ENCODE measurements around the gene ARHGAP4. TPM values are rescaled to one million over a fixed set of nuclear protein-coding genes. Genes with fewer than 3 reads are reported as not detected.

ARHGAP4 gene
- total and polyA plus RNA-seq, 4 experiments from 2014 or later, result 65.4 to 330 (median 222) TPM

- CTCF ChIA-PET (ENCODE audit: partially characterized antibody), result no interaction called here
- Mint-ChIP-seq H3K27me3 (peaks cover 6 to 13% of the 10 kb centered on the region in 2 donors), H3K4me1 (peaks cover 4 to 20% (median 11%) of the 10 kb centered on the region in 4 donors), H3K27ac (peak overlapping the region in 3 of 7 donors; percentile 24 to 91 (median 68)), H3K4me3 (peak overlapping the region in 1 of 8 donors; percentile 11), H3K36me3 (no peaks in the 10 kb centered on the region), H3K9me3 (peaks cover 0 to 3% (median 0%) of the 10 kb centered on the region in 8 donors)
- no peak overlapping the region for H3K27ac ChIP-seq (ENCODE audit: low read depth, low read length)
- no peaks in the 10 kb centered on the region for H3K9me3 ChIP-seq (ENCODE audit: control insufficient read depth in 1 of 2, low read length in 2 of 2)
- H3K27me3 ChIP-seq (ENCODE audit: insufficient read depth, low read length), result no peaks in the 10 kb centered on the region
- no peaks in the 10 kb centered on the region for H3K36me3 ChIP-seq (ENCODE audit: insufficient read depth, low read length)
- POLR2A ChIA-PET (ENCODE audit: partially characterized antibody), result no interaction called here
- no peaks in the 10 kb centered on the region for H3K4me1 ChIP-seq (ENCODE audit: insufficient read depth, low read length)
- intact Hi-C loops (cut with micrococcal nuclease), result no loop called here
- no peak for DNase-seq
- no peak overlapping the region for H3K4me3 ChIP-seq (ENCODE audit: low read length in 2 of 2)
These were observed 51.5 kb downstream of the ARHGAP4 start for GRCh38 chrX:153874366-153875125.

GRCh38 chrX:153874085-153874365, 52.0 kb downstream of the ARHGAP4 start:
- POLR2A ChIA-PET (ENCODE audit: partially characterized antibody), result no interaction called here
- no peak overlapping the region for H3K4me3 ChIP-seq (ENCODE audit: low read length in 2 of 2)
- no peaks in the 10 kb centered on the region for H3K9me3 ChIP-seq (ENCODE audit: control insufficient read depth in 1 of 2, low read length in 2 of 2)
- H3K27ac ChIP-seq (ENCODE audit: low read depth, low read length), result no peak overlapping the region
- H3K4me3 Mint-ChIP-seq, result no peak overlapping the region
- CTCF ChIA-PET (ENCODE audit: partially characterized antibody), result no interaction called here
- DNase-seq, result no peak
- intact Hi-C loops (cut with micrococcal nuclease), result no loop called here
- no peaks in the 10 kb centered on the region for H3K4me1 ChIP-seq (ENCODE audit: insufficient read depth, low read length)
- H3K27me3 ChIP-seq (ENCODE audit: insufficient read depth, low read length), result no peaks in the 10 kb centered on the region
- H3K27ac Mint-ChIP-seq, result no peak overlapping the region
- H3K4me1 Mint-ChIP-seq, result peaks cover 2 to 16% (median 11%) of the 10 kb centered on the region in 4 donors
- no peaks in the 10 kb centered on the region for H3K36me3 Mint-ChIP-seq
- peaks cover 4 to 11% of the 10 kb centered on the region in 2 donors for H3K27me3 Mint-ChIP-seq
- peaks cover 0 to 2% (median 0%) of the 10 kb centered on the region in 8 donors for H3K9me3 Mint-ChIP-seq
- no peaks in the 10 kb centered on the region for H3K36me3 ChIP-seq (ENCODE audit: insufficient read depth, low read length)

GRCh38 chrX:153873282-153874084, 52.6 kb downstream of the ARHGAP4 start:
- Histone ChIP-seq H3K4me1 (ENCODE audit: insufficient read depth, low read length) (no peaks in the 10 kb centered on the region), H3K27ac (ENCODE audit: low read depth, low read length) (no peak overlapping the region), H3K9me3 (ENCODE audit: control insufficient read depth in 1 of 2, low read length in 2 of 2) (no peaks in the 10 kb centered on the region), H3K27me3 (ENCODE audit: insufficient read depth, low read length) (no peaks in the 10 kb centered on the region), H3K36me3 (ENCODE audit: insufficient read depth, low read length) (no peaks in the 10 kb centered on the region), H3K4me3 (ENCODE audit: low read length in 2 of 2) (no peak overlapping the region)
- intact Hi-C loops (cut with micrococcal nuclease), result no loop called here
- no peak for DNase-seq
- H3K4me1 Mint-ChIP-seq, result peaks cover 2 to 14% (median 10%) of the 10 kb centered on the region in 4 donors
- ChIA-PET CTCF (ENCODE audit: partially characterized antibody) (no interaction called here), POLR2A (ENCODE audit: partially characterized antibody) (no interaction called here)
- H3K36me3 Mint-ChIP-seq, result no peaks in the 10 kb centered on the region
- H3K27me3 Mint-ChIP-seq, result peaks cover 3 to 9% of the 10 kb centered on the region in 2 donors
- no peak overlapping the region for H3K4me3 Mint-ChIP-seq
- no peak overlapping the region for H3K27ac Mint-ChIP-seq
- no peaks in the 10 kb centered on the region for H3K9me3 Mint-ChIP-seq

- Histone ChIP-seq H3K27ac (ENCODE audit: low read depth, low read length) (no peak overlapping the region), H3K27me3 (ENCODE audit: insufficient read depth, low read length) (no peaks in the 10 kb centered on the region), H3K4me1 (ENCODE audit: insufficient read depth, low read length) (no peaks in the 10 kb centered on the region), H3K9me3 (ENCODE audit: control insufficient read depth in 1 of 2, low read length in 2 of 2) (no peaks in the 10 kb centered on the region), H3K4me3 (ENCODE audit: low read length in 2 of 2) (no peak overlapping the region), H3K36me3 (ENCODE audit: insufficient read depth, low read length) (no peaks in the 10 kb centered on the region)
- Mint-ChIP-seq H3K4me3 (no peak overlapping the region), H3K27me3 (peaks cover 3 to 6% of the 10 kb centered on the region in 2 donors), H3K27ac (peak overlapping the region in 1 of 7 donors; percentile 57), H3K9me3 (no peaks in the 10 kb centered on the region), H3K4me1 (peaks cover 0 to 8% (median 3%) of the 10 kb centered on the region in 4 donors), H3K36me3 (no peaks in the 10 kb centered on the region)
- DNase-seq, result no peak
- ChIA-PET CTCF (ENCODE audit: partially characterized antibody) (no interaction called here), POLR2A (ENCODE audit: partially characterized antibody) (no interaction called here)
- intact Hi-C loops (cut with micrococcal nuclease), result no loop called here
These were observed 53.9 kb downstream of the ARHGAP4 start for GRCh38 chrX:153871946-153872878.

- H3K27me3 ChIP-seq (ENCODE audit: insufficient read depth, low read length), result no peaks in the 10 kb centered on the region
- H3K9me3 ChIP-seq (ENCODE audit: control insufficient read depth in 1 of 2, low read length in 2 of 2), result no peaks in the 10 kb centered on the region
- peaks cover 0 to 8% (median 3%) of the 10 kb centered on the region in 4 donors for H3K4me1 Mint-ChIP-seq
- H3K27ac Mint-ChIP-seq, result no peak overlapping the region
- no peak overlapping the region for H3K27ac ChIP-seq (ENCODE audit: low read depth, low read length)
- H3K36me3 ChIP-seq (ENCODE audit: insufficient read depth, low read length), result no peaks in the 10 kb centered on the region
- no peak overlapping the region for H3K4me3 ChIP-seq (ENCODE audit: low read length in 2 of 2)
- H3K4me1 ChIP-seq (ENCODE audit: insufficient read depth, low read length), result no peaks in the 10 kb centered on the region
- no peak overlapping the region for H3K4me3 Mint-ChIP-seq
- ChIA-PET CTCF (ENCODE audit: partially characterized antibody) (no interaction called here), POLR2A (ENCODE audit: partially characterized antibody) (no interaction called here)
- H3K9me3 Mint-ChIP-seq, result no peaks in the 10 kb centered on the region
- intact Hi-C loops (cut with micrococcal nuclease), result no loop called here
- no peak for DNase-seq
- peaks cover 3 to 6% of the 10 kb centered on the region in 2 donors for H3K27me3 Mint-ChIP-seq
- H3K36me3 Mint-ChIP-seq, result no peaks in the 10 kb centered on the region
These were observed 54.6 kb downstream of the ARHGAP4 start for GRCh38 chrX:153871451-153871850.

GRCh38 chrX:153870791-153871360, 55.2 kb downstream of the ARHGAP4 start:
- no peaks in the 10 kb centered on the region for H3K36me3 ChIP-seq (ENCODE audit: insufficient read depth, low read length)
- ChIA-PET CTCF (ENCODE audit: partially characterized antibody) (no interaction called here), POLR2A (ENCODE audit: partially characterized antibody) (no interaction called here)
- Mint-ChIP-seq H3K4me3 (no peak overlapping the region), H3K36me3 (no peaks in the 10 kb centered on the region), H3K9me3 (no peaks in the 10 kb centered on the region), H3K4me1 (peaks cover 0 to 8% (median 1%) of the 10 kb centered on the region in 4 donors), H3K27ac (no peak overlapping the region), H3K27me3 (peaks cover 0 to 5% of the 10 kb centered on the region in 2 donors)
- H3K4me1 ChIP-seq (ENCODE audit: insufficient read depth, low read length), result no peaks in the 10 kb centered on the region
- intact Hi-C loops (cut with micrococcal nuclease), result no loop called here
- DNase-seq, result no peak
- H3K27ac ChIP-seq (ENCODE audit: low read depth, low read length), result no peak overlapping the region
- no peaks in the 10 kb centered on the region for H3K27me3 ChIP-seq (ENCODE audit: insufficient read depth, low read length)
- no peak overlapping the region for H3K4me3 ChIP-seq (ENCODE audit: low read length in 2 of 2)
- H3K9me3 ChIP-seq (ENCODE audit: control insufficient read depth in 1 of 2, low read length in 2 of 2), result no peaks in the 10 kb centered on the region

- H3K4me1 ChIP-seq (ENCODE audit: insufficient read depth, low read length), result no peaks in the 10 kb centered on the region
- H3K4me1 Mint-ChIP-seq, result peaks cover 0 to 7% (median 1%) of the 10 kb centered on the region in 4 donors
- no peaks in the 10 kb centered on the region for H3K9me3 ChIP-seq (ENCODE audit: control insufficient read depth in 1 of 2, low read length in 2 of 2)
- no peak overlapping the region for H3K4me3 ChIP-seq (ENCODE audit: low read length in 2 of 2)
- intact Hi-C loops (cut with micrococcal nuclease), result no loop called here
- H3K27ac Mint-ChIP-seq, result no peak overlapping the region
- H3K27me3 ChIP-seq (ENCODE audit: insufficient read depth, low read length), result no peaks in the 10 kb centered on the region
- DNase-seq, result no peak
- no peaks in the 10 kb centered on the region for H3K9me3 Mint-ChIP-seq
- ChIA-PET POLR2A (ENCODE audit: partially characterized antibody) (no interaction called here), CTCF (ENCODE audit: partially characterized antibody) (no interaction called here)
- no peak overlapping the region for H3K4me3 Mint-ChIP-seq
- no peaks in the 10 kb centered on the region for H3K36me3 Mint-ChIP-seq
- no peak overlapping the region for H3K27ac ChIP-seq (ENCODE audit: low read depth, low read length)
- H3K36me3 ChIP-seq (ENCODE audit: insufficient read depth, low read length), result no peaks in the 10 kb centered on the region
- H3K27me3 Mint-ChIP-seq, result peaks cover 0 to 3% of the 10 kb centered on the region in 2 donors
These were observed 55.8 kb downstream of the ARHGAP4 start for GRCh38 chrX:153870288-153870690.

Measured in CD4-positive, alpha-beta memory T cell (primary cell).